ENCODE results near the gene GRAMD1A.
"Not testable (repeated sequence)": the region's sequence is repeated elsewhere in the genome, so short reads cannot be mapped to it uniquely, and the experiment has no call there.

The GRAMD1A gene

GRCh38 chr19:35021016-35021415, 20.9 kb downstream of the GRAMD1A start:
- FAIRE-seq, result no peak

- FAIRE-seq, result no peak
These were observed 21.5 kb downstream of the GRAMD1A start for GRCh38 chr19:35021596-35021995.

DNA sequence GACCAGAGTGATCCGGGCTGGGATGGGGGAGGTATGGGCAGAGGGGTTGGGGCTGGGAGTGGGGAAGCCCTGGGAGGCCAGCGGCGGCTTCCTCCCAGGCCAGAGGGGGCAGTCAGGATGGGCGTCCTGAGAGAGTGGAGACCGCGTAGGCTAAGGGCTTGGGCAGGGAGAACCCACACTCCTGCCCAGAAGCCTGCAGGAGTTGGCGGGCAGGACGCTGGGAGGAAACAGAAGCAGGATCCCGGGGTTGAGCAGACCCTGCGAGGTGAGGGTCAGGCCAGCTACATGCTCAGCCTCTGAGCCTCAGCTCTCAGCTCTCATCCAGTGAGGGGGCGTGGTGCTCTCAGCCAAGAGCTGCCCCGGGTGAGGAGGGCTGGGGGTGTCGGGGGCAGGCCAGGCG, 22.3 kb downstream of the GRAMD1A start:
- FAIRE-seq, result no peak

GRCh38 chr19:35023428-35023827, 23.3 kb downstream of the GRAMD1A start:
- no peak for FAIRE-seq

- no peak for FAIRE-seq
These were observed 24.0 kb downstream of the GRAMD1A start for GRCh38 chr19:35024095-35024494.

GRCh38 chr19:35025969-35026368, 25.8 kb downstream of the GRAMD1A start:
- no peak for FAIRE-seq

DNA sequence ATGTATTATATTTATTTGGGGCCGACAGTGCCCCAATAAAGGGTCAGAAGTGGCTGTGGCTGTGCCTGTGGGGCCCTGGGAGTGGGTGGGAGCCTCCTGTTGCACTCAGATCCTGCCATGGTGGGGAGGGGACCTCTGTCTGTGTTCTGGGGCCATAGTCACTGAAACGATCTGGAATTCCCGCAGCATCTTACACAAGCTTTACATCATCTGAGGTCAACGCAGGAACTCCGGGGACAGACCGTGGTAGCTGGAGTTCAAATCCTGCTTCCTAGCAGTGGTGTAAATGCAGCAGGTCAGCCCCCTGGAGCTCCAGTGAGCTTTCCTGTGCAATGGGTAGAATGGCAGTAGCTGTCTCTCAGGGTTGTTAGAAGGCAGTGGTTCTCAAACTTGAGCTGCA, 26.3 kb downstream of the GRAMD1A start:
- FAIRE-seq, result no peak

DNA sequence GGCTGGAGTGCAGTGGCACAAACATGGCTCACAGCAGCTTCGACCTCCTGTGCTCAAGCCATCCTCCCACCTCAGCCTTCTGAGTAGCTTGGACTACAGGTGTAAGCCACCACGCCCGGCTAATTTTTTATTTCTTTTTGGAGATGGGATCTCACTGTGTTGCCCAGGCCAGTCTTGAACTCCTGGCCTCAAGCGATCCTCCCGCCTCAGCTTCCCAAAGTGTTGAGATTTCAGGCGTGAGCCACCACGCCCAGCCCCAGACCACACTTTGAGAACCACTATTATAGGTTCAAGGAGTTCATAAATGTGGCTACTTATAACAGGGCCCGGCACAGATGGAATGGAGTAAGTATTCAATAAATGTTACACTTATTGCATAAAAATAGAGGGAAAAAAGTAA, 26.9 kb downstream of the GRAMD1A start:
- no peak for FAIRE-seq

GRCh38 chr19:35027851-35028599, 27.9 kb downstream of the GRAMD1A start:
- FAIRE-seq, result no peak

GRCh38 chr19:35028600-35028885, 28.4 kb downstream of the GRAMD1A start:
- not testable (repeated sequence) for FAIRE-seq

- FAIRE-seq, result not testable (repeated sequence)
These were observed 29.2 kb downstream of the GRAMD1A start for GRCh38 chr19:35029275-35029736.

DNA sequence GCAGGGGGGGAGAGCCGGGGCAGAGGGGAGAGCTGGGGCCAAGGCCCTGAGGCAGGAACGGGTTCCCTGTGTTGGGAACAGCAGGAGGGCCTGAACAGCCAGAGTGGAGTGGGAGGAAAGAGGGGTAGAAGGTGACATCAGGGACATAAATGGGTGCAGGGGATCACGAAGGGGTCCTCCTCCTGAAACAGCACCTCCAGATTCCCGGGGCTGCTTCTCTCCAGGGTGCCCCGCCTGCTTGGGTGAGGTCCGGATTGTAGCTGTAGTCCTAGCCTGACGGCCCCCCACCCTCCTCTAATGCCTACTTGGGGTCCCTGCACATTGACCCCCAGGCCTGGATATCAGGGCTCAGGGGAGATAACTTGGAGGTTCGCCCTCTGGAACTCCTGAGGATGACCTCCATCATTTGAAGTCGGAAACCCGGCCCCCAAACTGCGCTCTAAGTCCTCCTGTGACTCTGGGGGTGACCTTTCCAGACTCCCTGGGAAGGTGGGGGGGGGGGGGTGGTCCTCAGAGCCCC, 29.7 kb downstream of the GRAMD1A start:
- no peak for FAIRE-seq

DNA sequence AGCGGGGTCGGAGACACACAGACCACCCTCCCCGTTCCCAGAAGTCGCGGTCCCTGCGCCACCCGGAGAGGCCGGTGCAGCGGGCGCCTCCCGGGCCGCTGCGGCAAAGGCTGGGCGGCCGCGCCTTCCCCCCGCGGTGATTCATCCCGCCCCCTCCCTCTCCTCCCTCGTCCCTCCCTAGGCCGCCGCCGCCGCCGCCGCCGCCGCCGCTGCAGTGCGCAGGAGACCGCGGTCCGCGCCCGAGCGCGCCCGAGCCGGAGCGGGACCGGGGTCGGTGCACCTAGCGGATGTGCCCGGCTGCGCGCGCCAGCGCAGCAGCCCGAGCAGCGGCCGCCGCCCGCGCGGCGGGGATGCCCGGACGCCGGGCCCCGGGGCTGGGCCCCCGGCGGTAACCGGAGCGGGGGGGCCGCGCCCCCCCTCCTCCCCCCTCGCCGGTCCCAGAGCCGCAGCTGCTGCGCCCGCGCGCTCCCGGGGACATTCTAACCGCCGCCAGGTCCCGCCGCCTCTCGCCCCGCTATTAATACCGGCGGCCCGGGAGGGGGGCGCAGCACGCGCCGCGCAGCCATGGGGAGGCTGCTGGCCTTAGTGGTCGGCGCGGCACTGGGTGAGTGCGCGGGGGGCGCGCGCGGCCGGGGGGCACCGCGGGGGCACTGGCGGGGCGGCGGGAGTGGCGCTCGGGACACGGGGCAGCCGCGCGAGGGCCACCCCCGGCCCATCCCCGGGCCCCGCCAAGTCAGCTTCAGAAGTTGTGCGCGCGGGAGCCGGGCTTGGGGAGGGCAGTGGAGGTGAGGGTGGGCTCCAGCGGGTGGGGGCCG, 30.3 kb downstream of the GRAMD1A start, which contains the start of gene SCN1B:
TSS of gene SCN1B (plus strand) at position 214 of the 815 bp plus-strand sequence. CDS start at position 565, 351 bp downstream.
- FAIRE-seq, result no peak

DNA sequence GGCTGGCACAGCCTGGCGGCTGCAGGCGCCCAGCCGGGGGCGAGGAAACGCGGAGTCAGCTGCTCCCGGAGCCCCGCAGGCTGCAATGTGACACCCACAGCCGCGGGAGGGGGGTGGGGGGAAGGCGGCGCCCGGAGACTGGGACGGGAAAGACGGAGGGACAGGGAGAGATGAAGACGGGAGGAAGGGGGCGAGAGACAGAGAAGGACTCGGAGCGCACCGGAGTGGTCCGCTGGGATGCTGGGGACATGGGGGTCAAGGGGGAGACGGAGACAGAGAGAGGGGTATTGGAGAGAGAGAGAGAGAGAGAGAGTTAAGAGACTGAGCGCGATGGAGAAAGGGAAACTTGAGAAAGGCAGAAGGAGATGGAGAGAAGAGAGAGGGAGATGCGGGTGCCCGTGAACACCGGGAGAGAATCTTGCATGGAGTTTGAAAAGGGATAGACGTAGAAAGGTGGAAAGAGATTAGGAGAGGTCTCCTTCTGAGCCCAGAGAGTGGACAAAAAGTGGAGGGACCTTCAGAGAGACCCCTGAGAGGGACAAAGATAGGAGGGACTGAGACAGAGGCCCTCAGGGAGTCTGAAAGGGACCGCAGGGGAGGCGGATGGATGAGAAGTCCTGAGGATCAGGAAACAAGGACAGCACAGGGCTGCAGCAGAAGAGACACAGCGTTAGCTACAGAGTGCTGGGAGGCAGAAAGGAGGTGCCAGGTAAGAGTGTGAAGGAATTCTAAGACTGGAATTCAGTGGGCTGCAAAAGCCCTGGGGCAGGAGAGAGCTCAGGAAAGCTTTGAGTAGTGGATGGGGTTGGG, 31.2 kb downstream of the GRAMD1A start:
- no peak for FAIRE-seq

GRCh38 chr19:35032356-35032865, 32.3 kb downstream of the GRAMD1A start:
- no peak for FAIRE-seq

DNA sequence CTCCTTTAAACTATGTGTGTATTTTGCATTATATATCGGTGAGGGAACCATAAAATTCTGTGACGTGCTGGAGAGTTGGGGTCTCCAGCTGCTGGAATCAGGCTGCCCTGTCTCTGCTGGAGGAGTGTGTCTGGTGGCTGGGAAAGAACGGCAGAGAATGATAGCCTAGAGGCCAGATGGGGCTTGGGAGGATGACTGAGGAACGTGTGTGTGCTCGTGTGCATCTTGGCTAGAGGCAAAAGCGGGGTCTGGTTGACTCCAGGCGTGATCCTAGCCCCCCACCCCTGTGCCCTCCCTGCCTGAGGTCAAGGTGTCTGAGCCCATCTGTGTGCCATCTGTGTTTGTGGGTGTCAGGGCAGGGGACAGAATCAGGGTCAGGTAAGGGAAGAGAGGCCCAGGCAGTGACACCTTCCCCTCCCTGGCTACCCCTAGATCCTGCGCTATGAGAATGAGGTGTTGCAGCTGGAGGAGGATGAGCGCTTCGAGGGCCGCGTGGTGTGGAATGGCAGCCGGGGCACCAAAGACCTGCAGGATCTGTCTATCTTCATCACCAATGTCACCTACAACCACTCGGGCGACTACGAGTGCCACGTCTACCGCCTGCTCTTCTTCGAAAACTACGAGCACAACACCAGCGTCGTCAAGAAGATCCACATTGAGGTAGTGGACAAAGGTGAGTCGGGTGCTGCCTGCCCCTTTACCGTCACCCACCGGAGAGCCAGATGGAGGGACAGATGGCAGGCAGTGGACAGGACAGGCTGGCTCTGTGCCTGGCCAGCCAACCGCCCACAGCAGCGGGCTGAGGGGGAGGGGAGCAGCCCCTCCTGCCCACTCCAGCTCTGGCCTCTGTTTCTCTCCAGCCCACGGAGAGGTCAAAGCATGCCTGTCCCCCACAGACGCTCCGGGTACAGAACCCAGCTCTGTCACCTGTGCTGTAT, 33.2 kb downstream of the GRAMD1A start:
- FAIRE-seq, result no peak

- FAIRE-seq, result no peak
These were observed 33.9 kb downstream of the GRAMD1A start for GRCh38 chr19:35034005-35034502.

DNA sequence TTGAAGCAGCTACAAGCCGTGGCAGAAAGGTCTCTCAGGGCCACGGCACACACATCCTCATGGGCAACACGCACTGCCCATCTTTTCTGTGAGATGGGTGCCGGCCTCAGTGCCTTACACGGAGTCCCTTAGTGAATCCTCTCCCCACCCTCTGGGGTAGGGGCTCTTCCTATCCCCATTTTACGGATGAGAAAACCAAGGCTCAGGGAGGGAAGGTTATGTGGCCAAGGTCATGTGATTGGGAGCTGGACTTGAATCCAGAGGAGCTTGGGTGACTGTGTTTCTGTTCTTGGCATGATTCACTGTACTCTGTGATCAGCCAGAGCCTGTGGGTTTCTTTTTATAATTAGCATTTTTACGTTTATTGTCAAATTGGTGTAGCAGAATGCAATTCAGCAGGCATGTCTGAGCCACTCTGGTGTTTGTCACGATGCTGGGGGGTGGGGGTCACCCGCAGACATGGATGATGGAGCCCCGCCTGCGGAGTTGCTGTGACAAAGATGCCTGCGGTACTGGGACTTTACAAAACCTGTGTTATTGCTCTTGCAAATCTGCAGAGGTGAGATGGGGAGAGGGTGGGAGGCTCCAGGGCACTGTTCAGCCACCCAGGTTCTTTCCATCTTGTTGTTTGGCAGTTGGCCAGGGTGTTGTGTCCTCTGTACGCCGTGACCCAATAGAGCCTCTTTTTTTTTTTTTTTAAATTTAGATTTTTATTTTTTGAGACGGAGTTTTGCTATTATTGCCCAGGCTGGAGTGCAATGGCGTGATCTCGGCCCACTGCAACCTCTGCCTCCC, 34.7 kb downstream of the GRAMD1A start:
- no peak for FAIRE-seq

GRCh38 chr19:35037716-35038622, 37.8 kb downstream of the GRAMD1A start:
- FAIRE-seq, result no peak
